Measurements from ENCODE around the gene RABL6.
"Not testable (repeated sequence)": the region's sequence is repeated elsewhere in the genome, so short reads cannot be mapped to it uniquely, and the experiment has no call there.

Gene RABL6

GRCh38 chr9:136823136-136824046 lies 15.6 kb downstream of the RABL6 start:
- no peak for DNase-seq

- no peak for DNase-seq
These were observed 16.9 kb downstream of the RABL6 start for GRCh38 chr9:136824496-136825225.

GRCh38 chr9:136825295-136826187 lies 17.8 kb downstream of the RABL6 start:
- no peak for DNase-seq

DNA sequence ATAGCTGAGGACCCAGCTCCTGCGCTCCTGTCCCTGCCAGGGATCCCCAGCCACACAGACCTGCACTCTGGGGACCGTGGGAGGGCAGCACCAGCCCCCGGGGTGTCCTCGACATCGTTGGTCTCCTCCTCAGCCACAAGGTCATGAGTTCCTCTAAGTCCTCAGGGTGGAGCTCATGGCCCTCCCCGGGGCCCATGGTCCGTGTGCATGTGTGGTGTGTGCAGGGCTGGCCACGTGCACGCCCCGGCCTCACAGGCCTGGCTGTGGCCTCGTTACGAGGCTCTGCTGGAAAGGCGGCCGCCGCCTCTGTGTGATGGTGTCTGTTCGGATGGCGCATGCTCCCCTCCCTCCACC lies 18.4 kb downstream of the RABL6 start:
- no peak for DNase-seq

DNA sequence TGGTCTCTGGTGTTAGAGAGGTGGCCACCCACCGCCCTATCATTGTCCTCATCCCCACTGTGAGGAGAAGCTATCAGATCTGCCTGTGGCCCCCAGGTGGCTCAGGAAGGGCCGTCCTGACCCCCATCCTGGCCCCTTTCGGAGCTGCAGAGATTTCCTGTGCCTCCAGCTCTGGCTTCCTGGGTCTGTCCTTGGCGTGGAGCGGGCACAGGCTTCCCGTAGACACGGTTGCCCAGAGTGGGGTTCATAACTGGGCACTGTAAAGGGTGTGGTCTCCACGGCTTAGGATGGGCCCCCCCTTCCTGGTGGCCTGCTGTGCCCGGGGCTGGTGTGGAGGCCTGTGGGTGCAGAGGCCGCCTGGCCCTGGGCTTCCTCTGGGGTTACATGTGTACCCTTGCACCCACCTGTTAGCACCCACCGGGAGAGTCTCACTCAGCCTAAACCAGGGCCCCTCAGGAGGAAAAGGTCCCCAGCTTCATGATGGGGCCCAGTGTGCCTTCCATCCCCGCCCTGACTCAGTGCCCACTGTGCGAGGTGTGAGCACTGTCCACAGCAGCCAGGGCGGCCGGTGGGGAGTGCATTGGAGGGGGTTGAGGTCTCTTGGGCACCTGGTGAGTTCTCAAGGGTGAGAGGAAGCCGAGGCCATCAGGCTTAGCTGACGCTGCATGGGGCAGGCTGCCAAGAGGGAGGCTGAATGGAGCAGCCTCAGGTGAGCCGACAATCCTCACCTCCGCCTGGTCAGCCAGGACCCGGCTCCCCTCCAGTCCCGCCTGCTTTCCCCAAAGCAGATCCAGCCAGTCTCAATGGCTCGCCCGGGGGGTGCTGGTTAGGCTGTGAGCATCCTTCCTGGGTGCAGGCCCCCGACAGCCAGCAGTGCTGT lies 19.2 kb downstream of the RABL6 start:
- DNase-seq, result no peak

- no peak for DNase-seq
These were observed 20.2 kb downstream of the RABL6 start for GRCh38 chr9:136827794-136828473.

GRCh38 chr9:136828474-136829140 lies 20.9 kb downstream of the RABL6 start:
- DNase-seq, result no peak

GRCh38 chr9:136829412-136829811 lies 21.7 kb downstream of the RABL6 start:
- DNase-seq, result no peak

GRCh38 chr9:136829981-136830885 lies 22.5 kb downstream of the RABL6 start:
- DNase-seq, result no peak

GRCh38 chr9:136831002-136831719 lies 23.4 kb downstream of the RABL6 start:
- DNase-seq, result no peak

- no peak for DNase-seq
These were observed 24.0 kb downstream of the RABL6 start for GRCh38 chr9:136831720-136832104.

GRCh38 chr9:136832581-136832980 lies 24.8 kb downstream of the RABL6 start:
- DNase-seq, result no peak

DNA sequence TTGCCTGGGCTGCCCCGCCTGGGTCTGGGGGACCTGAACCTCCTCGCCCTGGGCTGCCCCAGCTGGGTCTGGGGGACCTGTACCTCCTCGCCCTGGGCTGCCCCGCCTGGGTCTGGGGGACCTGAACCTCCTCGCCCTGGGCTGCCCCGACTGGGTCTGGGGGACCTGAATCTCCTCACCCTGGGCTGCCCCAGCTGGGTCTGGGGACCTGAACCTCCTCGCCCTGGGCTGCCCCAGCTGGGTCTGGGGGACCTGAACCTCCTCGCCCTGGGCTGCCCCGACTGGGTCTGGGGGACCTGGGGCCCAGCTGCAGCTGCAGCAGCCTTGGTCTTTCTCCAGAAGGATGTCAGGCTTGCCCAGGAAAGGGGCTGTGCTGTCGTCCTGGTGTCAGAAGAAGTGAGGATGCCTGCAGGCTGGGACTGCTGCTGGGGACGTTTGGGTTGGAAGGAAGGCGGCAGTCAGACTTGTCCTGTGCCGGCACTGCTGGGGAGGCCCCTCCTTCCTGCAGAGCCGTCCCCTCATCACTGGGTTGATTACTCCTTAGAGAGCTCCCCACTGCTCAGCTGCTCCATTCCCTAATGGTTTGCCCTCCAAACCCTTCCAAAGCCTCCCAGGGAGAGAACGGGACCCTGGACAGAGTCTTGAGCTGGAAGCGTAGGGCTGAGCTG lies 25.8 kb downstream of the RABL6 start:
- DNase-seq, result not testable (repeated sequence)

- DNase-seq, result no peak
These were observed 27.6 kb downstream of the RABL6 start for GRCh38 chr9:136835162-136835931.

DNA sequence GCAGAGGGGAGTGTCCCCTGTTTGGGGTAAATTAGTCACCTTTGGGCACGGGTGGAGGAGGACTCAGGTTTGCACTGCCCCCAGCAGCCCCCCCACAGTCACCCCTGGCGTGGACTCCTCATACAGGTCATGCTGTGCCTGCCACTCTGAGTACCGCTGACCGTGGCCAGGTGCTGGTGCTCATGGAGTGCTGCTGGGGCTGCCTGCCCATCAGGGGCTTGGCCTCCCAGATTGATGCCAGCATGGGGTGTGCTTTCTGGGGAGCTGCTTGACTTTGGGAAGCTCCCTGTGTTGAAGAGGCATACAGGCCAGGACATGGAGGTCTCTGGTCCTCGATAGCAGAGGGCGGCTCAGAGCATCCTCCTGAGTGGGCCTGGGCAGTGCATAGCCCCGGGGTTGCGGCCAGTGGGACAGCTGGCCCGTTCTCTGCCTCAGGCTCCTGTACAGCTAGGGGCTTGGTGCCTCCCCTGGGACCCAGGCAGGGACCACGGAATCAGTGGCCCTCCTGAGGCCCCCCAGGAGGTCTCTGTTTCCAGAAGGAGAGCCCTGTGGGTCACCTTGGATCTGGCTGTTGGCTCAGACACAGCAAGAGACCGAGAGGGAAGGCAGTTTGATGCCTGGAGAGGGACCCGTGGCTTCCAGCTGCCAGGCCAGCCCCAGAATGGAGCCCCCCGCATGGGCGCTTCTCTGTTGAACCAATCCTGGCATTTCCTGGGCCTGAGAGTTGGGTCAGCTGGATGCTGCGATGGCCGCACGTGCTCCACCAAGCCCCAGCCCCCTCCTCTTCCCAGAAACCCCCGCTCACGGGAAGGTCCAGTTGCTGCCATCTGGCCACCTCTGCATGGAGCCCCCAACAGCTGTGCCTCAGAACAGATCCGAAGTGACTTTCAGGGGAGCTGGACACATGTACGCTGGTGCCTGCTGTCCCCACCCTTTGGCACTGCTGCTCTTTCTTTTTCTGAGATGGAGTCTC lies 28.5 kb downstream of the RABL6 start:
- no peak for DNase-seq

DNA sequence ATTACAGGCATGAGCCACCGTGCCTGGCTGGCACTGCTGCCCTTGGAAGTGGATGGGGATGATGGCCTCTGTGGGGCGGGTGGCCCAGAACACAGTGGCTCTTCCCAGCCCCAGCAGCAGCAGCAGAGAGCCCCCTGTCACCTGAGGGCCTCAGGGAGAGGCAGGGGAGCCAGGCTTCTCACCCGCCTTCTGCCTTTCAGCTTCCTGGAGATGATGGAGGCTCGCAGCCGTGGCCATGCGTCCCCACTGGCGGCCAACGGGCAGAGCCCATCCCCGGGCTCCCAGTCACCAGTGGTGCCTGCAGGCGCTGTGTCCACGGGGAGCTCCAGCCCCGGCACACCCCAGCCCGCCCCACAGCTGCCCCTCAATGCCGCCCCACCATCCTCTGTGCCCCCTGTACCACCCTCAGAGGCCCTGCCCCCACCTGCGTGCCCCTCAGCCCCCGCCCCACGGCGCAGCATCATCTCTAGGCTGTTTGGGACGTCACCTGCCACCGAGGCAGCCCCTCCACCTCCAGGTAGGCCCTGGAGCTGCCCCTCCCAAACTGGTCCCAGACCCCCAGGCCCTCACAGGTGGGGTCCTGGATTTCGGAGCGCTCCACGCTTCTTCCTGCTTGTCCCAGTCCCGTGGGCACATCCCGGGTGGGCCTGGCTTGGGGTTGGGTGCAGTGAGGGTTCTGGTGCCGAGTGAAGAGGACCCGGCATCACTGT lies 29.6 kb downstream of the RABL6 start:
- no peak for DNase-seq

Data from amniotic stem cell (primary cell).